Natural killer cell (primary cell): ENCODE data around the gene LAPTM5. TPM values are rescaled to one million over a fixed set of nuclear protein-coding genes. Genes with fewer than 3 reads are reported as not detected.

ENCODE experiments used
- ATAC-seq, 3 donors: fragments of 150-1000 bp in 2 of 3; fragments of 200-7000 bp in 1 of 3; cut with Tn5 transposase; 1 replicate in 1 of 3; 2 replicates in 2 of 3; pipeline ENCODE4 v1.10.0; 2021; ENCODE audit warnings: mild to moderate bottlenecking in 2 of 3, moderate library complexity in 2 of 3
- DNase-seq, 2 donors: peaks; one replicate each; pipeline versions ENCODE4 v3.0.0 to v3.0.0-alpha.2; 2013 to 2021; ENCODE audit warnings: mixed read lengths in 1 of 2
- H3K27ac ChIP-seq: one replicate; pipeline ENCODE4 v1.5.1; 2013; ENCODE audit warnings: mild to moderate bottlenecking, low read length
- H3K27me3 ChIP-seq: one replicate; pipeline ENCODE4 v1.6.1; 2013; ENCODE audit warnings: low read length; ENCODE audit not compliant: control insufficient read depth, insufficient read depth
- H3K36me3 ChIP-seq: one replicate; pipeline ENCODE4 v1.6.1; 2013; ENCODE audit warnings: low read length; ENCODE audit not compliant: control insufficient read depth, insufficient read depth
- H3K4me1 ChIP-seq: one replicate; pipeline ENCODE4 v1.6.1; 2013; ENCODE audit warnings: low read length; ENCODE audit not compliant: control insufficient read depth, insufficient read depth
- H3K4me3 ChIP-seq: one replicate; pipeline ENCODE4 v1.5.1; 2013; ENCODE audit warnings: low read length
- H3K9me3 ChIP-seq: one replicate; pipeline ENCODE4 v1.6.1; 2013; ENCODE audit warnings: low read length; ENCODE audit not compliant: control insufficient read depth, insufficient read depth
- H3K27ac Mint-ChIP-seq, 2 donors: one replicate each; pipeline ENCODE4 v1.8.0; 2022; ENCODE audit warnings: mild to moderate bottlenecking in 2 of 2, mixed read lengths in 2 of 2, moderate library complexity in 1 of 2
- H3K27me3 Mint-ChIP-seq, 2 donors: one replicate each; pipeline ENCODE4 v1.8.0; 2022; ENCODE audit warnings: low read depth in 2 of 2, mixed read lengths in 2 of 2
- H3K36me3 Mint-ChIP-seq: one replicate; pipeline ENCODE4 v1.8.0; 2022; ENCODE audit warnings: mixed read lengths
- H3K4me1 Mint-ChIP-seq, 2 donors: one replicate each; pipeline ENCODE4 v1.8.0; 2022; ENCODE audit warnings: mixed read lengths in 2 of 2
- H3K4me3 Mint-ChIP-seq: one replicate; pipeline ENCODE4 v1.8.0; 2022; ENCODE audit warnings: mild to moderate bottlenecking, moderate library complexity, mixed read lengths
- H3K9me3 Mint-ChIP-seq, 2 donors: one replicate each; pipeline ENCODE4 v1.8.0; 2022; ENCODE audit warnings: mixed read lengths in 2 of 2
- WGBS: methylation state at CpG from one replicate; pipeline ENCODE4 v1.1.7; 2013; ENCODE audit warnings: missing lambda C conversion rate; ENCODE audit not compliant: insufficient coverage; 5-methylcytosine and 5-hydroxymethylcytosine counted together
- intact Hi-C: fragments of 100-400 bp; cut with micrococcal nuclease; formaldehyde crosslinking; loops from one replicate; pipeline ENCODE4 v1.14.2; 2022
- total RNA-seq, 4 donors: library from RNA; stranded (reverse); fragments of 120-200 nt in 1 of 4; gene quantifications; one replicate each; pipeline versions ENCODE4 v1.2.3 to v1.2.4, GENCODE V29; 2013 to 2022
- TF ChIP-seq, protein P1 (sequence below): fragments of 200-600 bp; IDR thresholded peaks from one replicate; pipeline ENCODE4 v1.8.0; 2022; ENCODE audit warnings: antibody characterized with exemption

Gene LAPTM5
- total RNA-seq, result 100 to 1,000 TPM; 520 to 674 (median 533) TPM
- total RNA-seq (2013), result 335 TPM

- Histone ChIP-seq H3K27me3 (no peaks in the 10 kb centered on the region), H3K4me1 (peaks cover 88% of the 10 kb centered on the region), H3K9me3 (no peaks in the 10 kb centered on the region), H3K4me3 (peak within 1 kb of the TSS; percentile 87), H3K36me3 (peaks cover 2% of the 10 kb centered on the region), H3K27ac (peak within 1 kb of the TSS; percentile 95)
- WGBS, result under 1% methylated on average over 21 of the region's 21 CpGs
- TF ChIP-seq, protein P1, sequence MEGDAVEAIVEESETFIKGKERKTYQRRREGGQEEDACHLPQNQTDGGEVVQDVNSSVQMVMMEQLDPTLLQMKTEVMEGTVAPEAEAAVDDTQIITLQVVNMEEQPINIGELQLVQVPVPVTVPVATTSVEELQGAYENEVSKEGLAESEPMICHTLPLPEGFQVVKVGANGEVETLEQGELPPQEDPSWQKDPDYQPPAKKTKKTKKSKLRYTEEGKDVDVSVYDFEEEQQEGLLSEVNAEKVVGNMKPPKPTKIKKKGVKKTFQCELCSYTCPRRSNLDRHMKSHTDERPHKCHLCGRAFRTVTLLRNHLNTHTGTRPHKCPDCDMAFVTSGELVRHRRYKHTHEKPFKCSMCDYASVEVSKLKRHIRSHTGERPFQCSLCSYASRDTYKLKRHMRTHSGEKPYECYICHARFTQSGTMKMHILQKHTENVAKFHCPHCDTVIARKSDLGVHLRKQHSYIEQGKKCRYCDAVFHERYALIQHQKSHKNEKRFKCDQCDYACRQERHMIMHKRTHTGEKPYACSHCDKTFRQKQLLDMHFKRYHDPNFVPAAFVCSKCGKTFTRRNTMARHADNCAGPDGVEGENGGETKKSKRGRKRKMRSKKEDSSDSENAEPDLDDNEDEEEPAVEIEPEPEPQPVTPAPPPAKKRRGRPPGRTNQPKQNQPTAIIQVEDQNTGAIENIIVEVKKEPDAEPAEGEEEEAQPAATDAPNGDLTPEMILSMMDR, result no peak
- Mint-ChIP-seq H3K4me3 (peak within 1 kb of the TSS; percentile 99), H3K9me3 (no peaks in the 10 kb centered on the region), H3K4me1 (peaks cover 74 to 80% of the 10 kb centered on the region in 2 donors), H3K36me3 (no peaks in the 10 kb centered on the region), H3K27me3 (no peaks in the 10 kb centered on the region), H3K27ac (peak within 1 kb of the TSS; percentile 99 to 100)
- intact Hi-C loops, result loop anchor here (1.0 to 10.0 kb wide), 2 partner anchors 8 to 547 kb away; no protein-coding TSS in a partner anchor
- ATAC-seq (peak; percentile 35 to 66 (median 47)), DNase-seq (peak; percentile 55 to 78)
Measured at GRCh38 chr1:30757352-30758120, at the start of gene LAPTM5. LAPTM5 (minus strand) TSS chr1:30757774; CDS start chr1:30757745, 29 bp downstream.

DNA sequence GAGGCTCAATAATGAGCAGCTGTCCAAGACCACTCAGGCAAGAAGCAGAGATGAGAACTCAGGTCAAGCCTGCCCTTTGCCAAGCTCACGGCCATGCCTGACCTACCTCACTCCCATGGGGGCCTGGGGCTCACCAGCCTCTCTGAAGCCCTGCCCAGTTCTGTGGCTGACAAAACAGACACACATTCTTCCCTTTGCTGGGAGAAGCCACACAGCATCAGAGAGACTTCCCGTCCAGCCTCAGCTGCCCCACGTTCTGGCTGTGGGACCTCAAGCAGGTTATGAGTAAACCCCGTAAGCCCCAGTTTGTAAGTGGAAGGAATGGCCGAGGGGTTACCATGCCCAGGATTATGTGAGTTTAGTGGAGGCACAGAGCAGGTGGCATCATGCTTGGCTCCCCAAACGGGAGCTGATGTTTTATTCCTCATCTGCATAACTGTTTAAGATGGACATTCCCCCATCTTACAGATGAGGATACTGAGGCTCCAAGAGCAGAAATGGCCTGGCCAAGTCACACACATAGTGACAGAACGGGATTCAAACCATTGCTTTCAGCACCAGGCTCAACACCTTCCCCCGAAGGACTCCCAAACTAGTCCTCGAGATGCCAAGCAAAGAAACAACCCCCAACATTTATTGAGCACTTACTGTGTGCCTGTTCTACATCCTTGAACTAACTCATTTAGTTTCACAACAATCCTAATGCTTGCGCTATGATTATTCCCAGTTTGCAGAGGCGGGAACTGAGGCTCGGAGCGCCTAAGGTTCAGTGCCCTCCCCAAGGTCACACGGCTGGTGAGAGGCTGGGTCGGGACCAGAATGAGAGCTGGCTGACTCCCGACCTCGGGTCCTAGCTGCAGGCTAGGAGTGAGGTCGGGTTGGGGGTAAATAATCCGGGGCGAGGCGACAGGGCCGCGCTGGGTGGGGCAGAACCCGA, 49.1 kb upstream of the LAPTM5 start:
- Mint-ChIP-seq H3K36me3 (no peaks in the 10 kb centered on the region), H3K27me3 (peaks cover 39 to 69% of the 10 kb centered on the region in 2 donors), H3K4me3 (no peak overlapping the region), H3K27ac (no peak overlapping the region), H3K4me1 (peaks cover 0 to 8% of the 10 kb centered on the region in 2 donors), H3K9me3 (no peaks in the 10 kb centered on the region)
- ATAC-seq (no peak), DNase-seq (no peak)
- Histone ChIP-seq H3K4me1 (peaks cover 4% of the 10 kb centered on the region), H3K27me3 (peaks cover 12% of the 10 kb centered on the region), H3K4me3 (no peak overlapping the region), H3K9me3 (no peaks in the 10 kb centered on the region), H3K36me3 (no peaks in the 10 kb centered on the region), H3K27ac (no peak overlapping the region)
- TF ChIP-seq, protein P1, result no peak
- intact Hi-C loops, result no loop called here
- 66% methylated on average over 24 of the region's 24 CpGs for WGBS

GRCh38 chr1:30805304-30806003, 47.9 kb upstream of the LAPTM5 start:
- Histone ChIP-seq H3K4me1 (peaks cover 5% of the 10 kb centered on the region), H3K9me3 (no peaks in the 10 kb centered on the region), H3K4me3 (no peak overlapping the region), H3K36me3 (no peaks in the 10 kb centered on the region), H3K27ac (no peak overlapping the region), H3K27me3 (peaks cover 9% of the 10 kb centered on the region)
- H3K27me3 Mint-ChIP-seq, result peaks cover 33 to 67% of the 10 kb centered on the region in 2 donors
- no peaks in the 10 kb centered on the region for H3K9me3 Mint-ChIP-seq
- H3K4me3 Mint-ChIP-seq, result no peak overlapping the region
- no peaks in the 10 kb centered on the region for H3K36me3 Mint-ChIP-seq
- WGBS, result 50% methylated on average over 11 of the region's 11 CpGs
- TF ChIP-seq, protein P1, result no peak
- ATAC-seq (no peak), DNase-seq (no peak)
- intact Hi-C loops, result no loop called here
- no peak overlapping the region for H3K27ac Mint-ChIP-seq
- H3K4me1 Mint-ChIP-seq, result peaks cover 0 to 8% of the 10 kb centered on the region in 2 donors
